HEK293T (cell line): ENCODE data around the gene ANTXR1.

ENCODE experiments used
- ARNT ChIP-seq: fragments of 450-650 bp; IDR thresholded peaks from 2 replicates; pipeline ENCODE4 v1.6.1; 2017; ENCODE audit warnings: mild to moderate bottlenecking
- BHLHE40 ChIP-seq: fragments of 450-650 bp; IDR thresholded peaks from 2 replicates; pipeline ENCODE4 v1.6.1; 2016; ENCODE audit warnings: mild to moderate bottlenecking, moderate library complexity, borderline replicate concordance
- CTBP1 ChIP-seq: fragments of 450-650 bp; IDR thresholded peaks from 2 replicates; pipeline ENCODE4 v1.6.1; 2016; ENCODE audit warnings: borderline replicate concordance
- FOXM1 ChIP-seq: fragments of 450-650 bp; IDR thresholded peaks from 2 replicates; pipeline ENCODE4 v1.6.1; 2017; ENCODE audit warnings: mild to moderate bottlenecking, borderline replicate concordance
- HDGF ChIP-seq: fragments of 450-650 bp; IDR thresholded peaks from 2 replicates; pipeline ENCODE4 v1.6.1; 2017; ENCODE audit warnings: antibody characterized with exemption, borderline replicate concordance
- NFRKB ChIP-seq: fragments of 450-650 bp; IDR thresholded peaks from 2 replicates; pipeline ENCODE4 v1.6.1; 2016; ENCODE audit warnings: mild to moderate bottlenecking, moderate library complexity
- PKNOX1 ChIP-seq: fragments of 450-650 bp; IDR thresholded peaks from 2 replicates; pipeline ENCODE4 v1.6.1; 2016
- SP1 ChIP-seq: fragments of 450-650 bp; IDR thresholded peaks from 2 replicates; pipeline ENCODE4 v1.6.1; 2017
- SUZ12 ChIP-seq: fragments of 450-650 bp; IDR thresholded peaks from 2 replicates; pipeline ENCODE4 v1.6.1; 2016; ENCODE audit warnings: mild to moderate bottlenecking
- TARDBP ChIP-seq: fragments of 450-650 bp; IDR thresholded peaks from 2 replicates; pipeline ENCODE4 v1.6.1; 2016
- ZNF384 ChIP-seq: fragments of 450-650 bp; IDR thresholded peaks from 2 replicates; pipeline ENCODE4 v1.6.1; 2016

- TF ChIP-seq FOXM1 (no peak), BHLHE40 (no peak), HDGF (no peak), SP1 (no peak), CTBP1 (no peak), PKNOX1 (no peak), ZNF384 (no peak), SUZ12 (no peak), NFRKB (no peak), ARNT (no peak), TARDBP (no peak)
Measured at GRCh38 chr2:69214898-69215297, 201.9 kb downstream of the ANTXR1 start.
